GM21390 (cell line): ENCODE measurements around the gene AMIGO3.
"Not testable (repeated sequence)": the region's sequence is repeated elsewhere in the genome, so short reads cannot be mapped to it uniquely, and the experiment has no call there.

Source experiments
- ATAC-seq: cut with Tn5 transposase; IDR thresholded peaks from one replicate; pipeline ENCODE4 v1.9.1; 2021; ENCODE audit not compliant: unreplicated experiment

The AMIGO3 gene

GRCh38 chr3:49689908-49690624 lies 29.4 kb downstream of the AMIGO3 start:
- peak; percentile 14 for ATAC-seq

GRCh38 chr3:49689046-49689907 lies 30.2 kb downstream of the AMIGO3 start, which contains the start of the genes MST1 and RNF123:
Gene MST1 (minus strand): TSS chr3:49689474. CDS start chr3:49688691, 783 bp downstream.
Gene RNF123 (plus strand): TSS chr3:49689557. CDS start chr3:49691166, 1,609 bp downstream.
- ATAC-seq, result peak; percentile 68

GRCh38 chr3:49688338-49689045 lies 31.0 kb downstream of the AMIGO3 start:
- not testable (repeated sequence) for ATAC-seq

GRCh38 chr3:49687424-49687795 lies 32.1 kb downstream of the AMIGO3 start:
- not testable (repeated sequence) for ATAC-seq

- ATAC-seq, result not testable (repeated sequence)
These were observed 32.6 kb downstream of the AMIGO3 start for GRCh38 chr3:49686769-49687423.

- not testable (repeated sequence) for ATAC-seq
These were observed 33.1 kb downstream of the AMIGO3 start for GRCh38 chr3:49686346-49686745.

- not testable (repeated sequence) for ATAC-seq
These were observed 33.6 kb downstream of the AMIGO3 start for GRCh38 chr3:49685846-49686245.

- ATAC-seq, result not testable (repeated sequence)
These were observed 34.4 kb downstream of the AMIGO3 start for GRCh38 chr3:49685103-49685502.

- not testable (repeated sequence) for ATAC-seq
These were observed 35.0 kb downstream of the AMIGO3 start for GRCh38 chr3:49684453-49684852.

- no peak for ATAC-seq
These were observed 36.3 kb downstream of the AMIGO3 start for GRCh38 chr3:49683162-49683561.

GRCh38 chr3:49681543-49681942 lies 37.9 kb downstream of the AMIGO3 start:
- no peak for ATAC-seq

GRCh38 chr3:49681232-49681522 lies 38.3 kb downstream of the AMIGO3 start:
- ATAC-seq, result no peak

- no peak for ATAC-seq
These were observed 38.8 kb downstream of the AMIGO3 start for GRCh38 chr3:49680493-49681231.

- ATAC-seq, result no peak
These were observed 43.6 kb downstream of the AMIGO3 start for GRCh38 chr3:49675912-49676311.

- peak; percentile 21 for ATAC-seq
These were observed 44.9 kb downstream of the AMIGO3 start for GRCh38 chr3:49674497-49674983.

GRCh38 chr3:49673715-49674496 lies 45.6 kb downstream of the AMIGO3 start, which contains the start of gene APEH:
Gene APEH (plus strand): TSS chr3:49674351. CDS start chr3:49674402, 51 bp downstream.
- peak; percentile 73 for ATAC-seq

- peak; percentile 5 for ATAC-seq
These were observed 46.3 kb downstream of the AMIGO3 start for GRCh38 chr3:49673121-49673714.
